Measurements from ENCODE around the gene KCNQ1. TPM values are rescaled to one million over a fixed set of nuclear protein-coding genes. Genes with fewer than 3 reads are reported as not detected.

The KCNQ1 gene
- total RNA-seq, 1 experiment from 2014 or later, result not detected

DNA sequence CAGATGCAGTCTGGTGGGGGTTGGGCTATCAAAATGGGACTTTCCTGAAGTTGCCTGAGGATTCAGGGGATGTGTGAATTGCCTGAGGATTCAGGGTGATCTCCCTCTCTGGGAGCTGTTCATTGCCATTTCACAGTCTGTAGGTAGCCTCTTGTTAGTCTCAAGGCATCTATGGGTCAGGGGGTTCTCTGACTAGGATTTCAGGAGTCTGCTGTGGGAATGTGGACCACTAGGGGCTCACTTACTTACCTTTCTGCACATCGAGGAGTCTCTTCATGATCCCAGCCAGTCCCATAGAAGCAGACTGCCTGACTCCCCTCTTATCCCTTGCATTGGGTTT lies 200.9 kb downstream of the KCNQ1 start:
- no peaks in the 10 kb centered on the region for H3K9me2 ChIP-seq (ENCODE audit: insufficient read depth)
- no TSS peak for BruUV-seq (replicated peaks)
- ChIA-PET CTCF (no interaction called here), POLR2A (ENCODE audit: unreplicated experiment) (no interaction called here)
- no peak overlapping the region for H3K27ac ChIP-seq
- H3F3A ChIP-seq (ENCODE audit: insufficient read depth, low read depth), result no peaks in the 10 kb centered on the region
- no peaks in the 10 kb centered on the region for H4K20me1 ChIP-seq (ENCODE audit: insufficient read depth)
- H3K79me2 ChIP-seq (ENCODE audit: low read depth), result no peaks in the 10 kb centered on the region
- no peaks in the 10 kb centered on the region for H3K4me1 ChIP-seq (replicated peaks; ENCODE audit: insufficient read depth)
- intact Hi-C loops (cut with micrococcal nuclease; ENCODE audit: unreplicated experiment), result no loop called here
- H3K4me3 ChIP-seq, result no peak overlapping the region
- no peak for TF ChIP-seq EZH2 (IDR thresholded peaks at IDR 0.05; ENCODE audit: low read depth)
- TF ChIP-seq, protein P1, sequence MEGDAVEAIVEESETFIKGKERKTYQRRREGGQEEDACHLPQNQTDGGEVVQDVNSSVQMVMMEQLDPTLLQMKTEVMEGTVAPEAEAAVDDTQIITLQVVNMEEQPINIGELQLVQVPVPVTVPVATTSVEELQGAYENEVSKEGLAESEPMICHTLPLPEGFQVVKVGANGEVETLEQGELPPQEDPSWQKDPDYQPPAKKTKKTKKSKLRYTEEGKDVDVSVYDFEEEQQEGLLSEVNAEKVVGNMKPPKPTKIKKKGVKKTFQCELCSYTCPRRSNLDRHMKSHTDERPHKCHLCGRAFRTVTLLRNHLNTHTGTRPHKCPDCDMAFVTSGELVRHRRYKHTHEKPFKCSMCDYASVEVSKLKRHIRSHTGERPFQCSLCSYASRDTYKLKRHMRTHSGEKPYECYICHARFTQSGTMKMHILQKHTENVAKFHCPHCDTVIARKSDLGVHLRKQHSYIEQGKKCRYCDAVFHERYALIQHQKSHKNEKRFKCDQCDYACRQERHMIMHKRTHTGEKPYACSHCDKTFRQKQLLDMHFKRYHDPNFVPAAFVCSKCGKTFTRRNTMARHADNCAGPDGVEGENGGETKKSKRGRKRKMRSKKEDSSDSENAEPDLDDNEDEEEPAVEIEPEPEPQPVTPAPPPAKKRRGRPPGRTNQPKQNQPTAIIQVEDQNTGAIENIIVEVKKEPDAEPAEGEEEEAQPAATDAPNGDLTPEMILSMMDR (conservative IDR thresholded peaks at IDR 0.05), result no peak
- DNase-seq, result no peak
- no peaks in the 10 kb centered on the region for H3K27me3 ChIP-seq (ENCODE audit: insufficient read depth, low read depth)
- no peak overlapping the region for H3K4me2 ChIP-seq
- peaks cover 65% of the 10 kb centered on the region for H3K9me3 ChIP-seq (ENCODE audit: insufficient read depth, low read depth)
- no peak overlapping the region for H2AFZ ChIP-seq
- H3K36me3 ChIP-seq (ENCODE audit: low read depth), result no peaks in the 10 kb centered on the region

DNA sequence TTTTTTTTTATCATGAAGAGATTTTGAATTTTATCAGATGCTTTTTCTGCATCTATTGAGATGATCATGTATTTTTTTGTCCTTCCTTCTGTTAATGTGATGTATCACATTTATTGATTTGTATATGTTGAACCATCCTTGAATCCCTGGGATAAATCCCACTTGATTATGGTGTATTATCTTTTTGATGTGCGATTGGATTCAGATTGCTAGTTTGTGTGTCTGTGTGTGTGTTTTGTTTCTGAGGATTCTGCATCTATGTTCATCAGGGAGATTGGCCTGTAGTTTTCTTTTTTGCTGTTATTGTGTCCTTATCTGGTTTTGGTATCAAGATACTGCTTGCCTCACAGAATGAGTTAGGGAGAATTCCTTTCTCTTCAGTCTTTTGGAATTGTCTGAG lies 202.4 kb downstream of the KCNQ1 start:
- no peaks in the 10 kb centered on the region for H3K36me3 ChIP-seq (ENCODE audit: low read depth)
- TF ChIP-seq, protein P1 (conservative IDR thresholded peaks at IDR 0.05), result no peak
- TF ChIP-seq EZH2 (IDR thresholded peaks at IDR 0.05; ENCODE audit: low read depth), result no peak
- no peak overlapping the region for H3K27ac ChIP-seq
- no peaks in the 10 kb centered on the region for H3K27me3 ChIP-seq (ENCODE audit: insufficient read depth, low read depth)
- H3K4me1 ChIP-seq (replicated peaks; ENCODE audit: insufficient read depth), result no peaks in the 10 kb centered on the region
- no peak for DNase-seq
- H3K79me2 ChIP-seq (ENCODE audit: low read depth), result no peaks in the 10 kb centered on the region
- H3F3A ChIP-seq (ENCODE audit: insufficient read depth, low read depth), result no peaks in the 10 kb centered on the region
- CTCF ChIA-PET, result no interaction called here
- intact Hi-C loops (cut with micrococcal nuclease; ENCODE audit: unreplicated experiment), result no loop called here
- H3K9me3 ChIP-seq (ENCODE audit: insufficient read depth, low read depth), result peaks cover 64% of the 10 kb centered on the region
- POLR2A ChIA-PET (ENCODE audit: unreplicated experiment), result no interaction called here
- H4K20me1 ChIP-seq (ENCODE audit: insufficient read depth), result no peaks in the 10 kb centered on the region
- no peak overlapping the region for H2AFZ ChIP-seq
- no TSS peak for BruUV-seq (replicated peaks)
- H3K4me2 ChIP-seq, result no peak overlapping the region
- H3K4me3 ChIP-seq, result no peak overlapping the region
- no peaks in the 10 kb centered on the region for H3K9me2 ChIP-seq (ENCODE audit: insufficient read depth)

DNA sequence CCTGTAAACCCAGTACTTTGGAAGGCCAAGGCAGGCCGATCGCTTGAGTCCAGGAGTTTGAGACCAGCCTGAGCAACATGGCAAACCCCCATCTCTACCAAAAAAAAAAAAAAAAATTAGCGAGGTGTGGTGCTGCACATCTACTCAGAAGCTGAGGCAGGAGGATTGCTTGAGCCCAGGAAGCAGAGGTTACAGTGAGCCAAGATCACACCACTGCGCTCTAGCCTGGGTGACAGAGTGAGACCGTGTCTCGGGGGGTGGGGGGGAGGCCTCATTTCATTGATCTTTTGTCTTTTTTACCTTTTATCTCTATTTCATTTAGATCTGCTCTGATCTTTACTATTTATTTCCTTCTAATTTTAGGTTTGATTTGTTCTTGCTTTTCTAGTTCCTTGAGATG lies 203.1 kb downstream of the KCNQ1 start:
- H3K4me2 ChIP-seq, result no peak overlapping the region
- CTCF ChIA-PET, result no interaction called here
- BruUV-seq (replicated peaks), result no TSS peak
- no peak overlapping the region for H2AFZ ChIP-seq
- DNase-seq, result no peak
- no peaks in the 10 kb centered on the region for H3K79me2 ChIP-seq (ENCODE audit: low read depth)
- H3F3A ChIP-seq (ENCODE audit: insufficient read depth, low read depth), result no peaks in the 10 kb centered on the region
- H3K9me3 ChIP-seq (ENCODE audit: insufficient read depth, low read depth), result peaks cover 63% of the 10 kb centered on the region
- no peak for TF ChIP-seq EZH2 (IDR thresholded peaks at IDR 0.05; ENCODE audit: low read depth)
- TF ChIP-seq, protein P1 (conservative IDR thresholded peaks at IDR 0.05), result no peak
- no peaks in the 10 kb centered on the region for H3K27me3 ChIP-seq (ENCODE audit: insufficient read depth, low read depth)
- no peaks in the 10 kb centered on the region for H3K36me3 ChIP-seq (ENCODE audit: low read depth)
- H4K20me1 ChIP-seq (ENCODE audit: insufficient read depth), result no peaks in the 10 kb centered on the region
- POLR2A ChIA-PET (ENCODE audit: unreplicated experiment), result no interaction called here
- no peak overlapping the region for H3K4me3 ChIP-seq
- no peak overlapping the region for H3K27ac ChIP-seq
- intact Hi-C loops (cut with micrococcal nuclease; ENCODE audit: unreplicated experiment), result no loop called here
- no peaks in the 10 kb centered on the region for H3K4me1 ChIP-seq (replicated peaks; ENCODE audit: insufficient read depth)
- no peaks in the 10 kb centered on the region for H3K9me2 ChIP-seq (ENCODE audit: insufficient read depth)
